Endothelial cell of hepatic sinusoid (primary cell): Measurements from ENCODE around the gene BAZ2B.

Experiments used
- in situ Hi-C: cut with HindIII; loops from 2 replicates; pipeline ENCODE4 v1.10.0; 2017; ENCODE audit warnings: low sequenced_read_pairs

The BAZ2B gene

GRCh38 chr2:159475793-159476192 is 140.6 kb downstream of the BAZ2B start:
- in situ Hi-C loops = no loop called here

- in situ Hi-C loops = no loop called here
Measured at GRCh38 chr2:159471340-159471739, 145.0 kb downstream of the BAZ2B start.

DNA sequence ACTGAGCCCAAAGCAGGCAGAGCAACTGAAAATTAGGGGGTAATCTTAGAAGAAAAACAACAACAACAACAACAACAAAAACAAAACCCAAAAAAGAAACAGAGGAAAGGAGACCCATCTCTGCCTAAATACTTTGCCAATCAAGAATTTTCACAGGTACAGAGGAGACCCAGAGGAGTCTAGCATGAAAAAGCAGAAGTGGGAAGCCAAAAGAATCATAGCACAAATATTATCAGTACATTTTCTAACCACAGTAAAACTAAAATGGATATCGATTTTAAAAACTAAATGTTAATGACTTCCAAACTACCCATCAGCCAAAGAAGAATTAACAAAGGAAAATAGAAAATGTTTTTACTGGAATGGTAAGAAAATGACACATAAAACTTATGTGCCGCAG is 148.1 kb downstream of the BAZ2B start:
- in situ Hi-C loops = no loop called here

DNA sequence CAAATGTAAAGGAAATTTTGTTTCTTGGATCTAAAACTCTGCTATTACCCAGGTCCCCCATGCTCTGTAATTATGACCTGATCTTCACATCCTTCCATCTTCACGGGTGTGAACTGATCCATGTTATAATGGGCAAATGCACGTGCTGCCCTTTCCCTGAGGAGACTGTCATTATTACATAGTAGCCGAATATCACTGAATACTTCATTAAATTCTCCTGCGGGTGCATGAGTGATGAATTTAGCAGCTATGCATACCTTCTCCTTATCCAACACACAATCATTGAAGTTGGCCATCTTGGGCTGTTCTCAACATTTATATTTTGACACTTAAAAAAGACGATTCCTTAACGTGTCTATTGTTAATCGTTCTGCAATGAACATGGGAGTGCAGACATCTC is 153.4 kb downstream of the BAZ2B start:
- in situ Hi-C loops = no loop called here

GRCh38 chr2:159462201-159462785 is 154.1 kb downstream of the BAZ2B start:
- in situ Hi-C loops = no loop called here

GRCh38 chr2:159461076-159461475 is 155.3 kb downstream of the BAZ2B start:
- in situ Hi-C loops = no loop called here

DNA sequence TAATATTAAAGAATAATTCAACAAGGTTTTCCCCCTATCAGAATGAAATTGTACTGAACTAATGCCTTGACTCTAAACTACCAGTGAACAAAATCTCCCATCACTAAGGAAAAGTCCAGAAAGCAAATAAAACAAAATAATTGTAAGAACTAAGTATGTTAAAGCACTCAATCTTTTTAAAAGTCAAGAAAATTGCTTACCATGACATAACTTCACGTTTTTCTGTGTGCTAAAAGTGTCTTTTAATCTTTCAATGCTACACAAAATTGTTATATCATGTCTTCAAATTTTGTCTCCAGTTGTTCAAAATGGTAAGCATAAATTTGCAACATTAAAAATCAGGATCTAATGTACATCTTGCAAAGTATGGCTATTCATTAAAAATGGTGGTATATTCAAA is 156.1 kb downstream of the BAZ2B start:
- in situ Hi-C loops = no loop called here

GRCh38 chr2:159459279-159459678 is 157.1 kb downstream of the BAZ2B start:
- in situ Hi-C loops = no loop called here

DNA sequence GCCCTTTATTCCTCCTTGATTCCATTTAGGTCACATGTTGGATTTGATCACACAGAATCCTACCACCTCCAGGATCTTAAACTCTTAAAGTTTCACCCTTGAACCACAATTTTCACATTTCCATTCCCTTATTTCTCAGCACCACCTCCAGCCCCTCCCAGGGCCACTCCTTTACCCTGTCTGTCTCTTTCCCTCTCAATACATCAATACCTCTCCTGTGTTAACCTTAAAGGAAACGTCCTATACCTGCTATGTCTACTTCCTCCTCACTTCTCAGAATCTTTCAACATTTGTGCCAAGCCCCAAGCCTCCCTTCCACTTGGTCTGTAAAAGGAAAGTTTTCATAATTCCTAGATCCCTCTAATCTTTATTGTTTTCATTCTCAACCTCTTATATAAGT is 158.8 kb downstream of the BAZ2B start:
- in situ Hi-C loops = no loop called here

DNA sequence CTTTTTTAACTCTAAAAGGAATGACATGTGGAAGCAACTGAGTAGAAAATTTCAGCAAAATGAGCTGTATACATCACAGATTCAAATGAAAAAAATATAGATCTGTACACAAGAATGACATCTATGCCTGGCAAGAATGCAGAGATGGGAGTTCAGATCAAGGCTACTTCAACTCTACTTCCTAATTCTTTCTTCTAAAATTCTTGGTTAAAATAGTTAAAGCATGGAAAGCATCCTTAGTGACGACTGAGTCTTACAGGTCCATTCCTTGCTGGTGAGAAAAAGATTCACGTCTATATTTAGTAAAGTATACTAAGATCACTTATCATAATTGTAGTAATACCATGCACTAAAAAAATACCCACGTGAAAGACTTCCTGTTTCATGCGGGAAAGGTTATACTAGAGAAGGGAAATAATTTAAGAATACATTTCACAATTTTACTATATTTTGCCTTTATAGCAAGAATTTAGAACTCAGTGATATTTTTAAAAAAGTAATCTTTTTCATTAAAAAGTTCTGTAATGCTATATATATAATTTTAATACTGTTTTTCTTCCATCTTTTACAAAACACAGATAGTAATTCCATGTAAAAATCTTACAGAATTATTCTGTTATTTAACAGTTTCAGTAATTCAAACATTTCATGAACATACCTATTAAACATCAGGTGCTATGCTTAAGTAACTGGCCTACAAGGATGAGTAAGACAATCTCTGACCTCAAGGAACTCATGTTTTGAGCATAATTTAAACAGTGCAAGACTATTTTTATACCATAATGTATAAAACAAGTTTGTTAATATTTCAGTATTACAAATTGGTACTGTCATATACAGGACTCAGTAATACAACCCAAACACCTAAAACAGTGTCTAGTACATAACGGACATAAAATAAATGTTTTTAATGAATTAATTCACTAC is 159.6 kb downstream of the BAZ2B start:
- in situ Hi-C loops = no loop called here

- in situ Hi-C loops = no loop called here
Measured at GRCh38 chr2:159455330-159455918, 160.9 kb downstream of the BAZ2B start.

GRCh38 chr2:159454185-159454584 is 162.2 kb downstream of the BAZ2B start:
- in situ Hi-C loops = no loop called here

- in situ Hi-C loops = no loop called here
Measured at GRCh38 chr2:159450180-159450579, 166.2 kb downstream of the BAZ2B start.

DNA sequence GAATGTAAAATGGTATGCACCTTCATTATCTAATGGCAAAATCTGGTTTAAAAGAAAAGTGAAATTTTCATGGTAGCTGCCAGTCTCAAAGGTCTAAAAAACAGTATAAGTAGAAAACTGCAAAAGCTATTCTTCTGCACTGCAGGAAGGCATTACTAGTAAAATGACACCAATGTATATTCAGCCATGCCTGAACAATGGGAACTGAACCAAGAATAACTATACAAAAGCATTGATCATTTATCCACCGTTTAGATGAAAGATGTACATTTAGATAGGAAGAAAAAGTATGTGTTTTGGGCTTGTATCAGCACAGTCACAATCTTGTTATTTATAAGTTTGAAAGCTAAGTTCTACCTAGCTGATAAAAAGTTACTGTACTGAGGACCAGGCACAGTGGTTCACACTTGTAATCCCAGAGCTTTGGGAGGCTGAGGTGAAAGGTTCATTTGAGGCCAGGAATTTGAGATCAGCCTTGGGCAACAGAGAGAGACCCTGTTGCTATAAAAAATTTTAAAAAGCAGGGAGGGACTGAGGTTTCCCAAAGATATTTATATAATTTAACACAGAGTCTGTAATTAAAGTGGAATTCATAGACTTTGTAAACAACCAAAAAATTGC is 166.7 kb downstream of the BAZ2B start:
- in situ Hi-C loops = no loop called here

DNA sequence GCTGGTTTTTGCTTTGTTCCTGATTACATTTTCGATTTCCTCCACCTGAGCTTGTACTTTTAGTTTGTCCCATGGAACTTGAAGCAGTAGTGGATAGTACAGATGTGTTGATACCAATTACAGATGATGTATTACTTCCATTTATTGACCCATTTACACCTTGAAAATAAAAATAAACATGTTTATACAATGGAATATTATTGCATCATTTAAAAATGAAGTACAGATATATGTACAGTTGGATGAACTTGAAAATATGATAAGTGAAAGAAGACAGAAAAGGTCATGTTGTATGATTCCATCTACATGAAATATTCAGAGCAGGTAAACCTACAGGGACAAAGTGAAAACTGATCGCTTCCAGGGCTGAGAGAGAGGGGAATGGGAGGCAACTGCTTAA is 169.5 kb downstream of the BAZ2B start:
- in situ Hi-C loops = no loop called here

DNA sequence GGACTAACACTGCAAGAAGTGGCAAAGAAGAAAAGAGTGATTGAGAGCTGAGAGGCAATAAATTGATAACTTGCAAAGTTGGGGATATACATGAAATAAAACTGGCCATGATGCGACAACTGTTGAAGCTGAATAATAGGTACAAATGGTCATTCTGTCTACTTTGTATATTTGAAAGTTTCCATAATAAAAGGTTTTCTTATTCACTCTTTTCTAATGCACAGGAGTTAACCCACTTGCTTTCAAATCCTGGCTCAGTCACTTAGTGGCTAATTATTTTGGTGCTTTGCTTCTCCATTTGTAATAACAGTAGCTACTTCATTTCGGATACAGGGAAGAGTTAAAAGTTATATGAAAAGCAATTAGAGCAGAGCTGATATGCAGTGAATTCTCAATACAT is 170.1 kb downstream of the BAZ2B start:
- in situ Hi-C loops = no loop called here

DNA sequence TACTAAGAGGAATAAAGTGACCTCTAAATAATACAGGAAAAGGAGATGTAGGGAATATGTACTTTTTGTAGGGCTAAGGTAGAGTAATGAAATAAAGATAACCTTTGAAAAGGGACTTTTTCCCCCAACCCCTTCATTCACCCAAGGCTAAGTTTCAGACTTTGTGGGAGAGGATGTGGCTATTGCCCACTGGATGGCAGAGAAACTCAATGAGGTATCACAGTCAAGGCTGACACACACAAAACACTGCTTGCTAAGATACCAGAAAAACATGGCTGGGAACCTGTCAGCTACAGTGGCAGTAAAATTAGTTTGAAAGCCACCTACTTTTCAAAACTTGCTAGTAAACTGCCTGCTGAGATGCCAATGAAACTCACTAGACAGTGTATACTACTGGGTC is 171.0 kb downstream of the BAZ2B start:
- in situ Hi-C loops = no loop called here

- in situ Hi-C loops = no loop called here
Measured at GRCh38 chr2:159444754-159445153, 171.6 kb downstream of the BAZ2B start.

- in situ Hi-C loops = no loop called here
Measured at GRCh38 chr2:159442159-159442852, 174.0 kb downstream of the BAZ2B start.

GRCh38 chr2:159441182-159441581 is 175.2 kb downstream of the BAZ2B start:
- in situ Hi-C loops = no loop called here

- in situ Hi-C loops = no loop called here
Measured at GRCh38 chr2:159439421-159439820, 176.9 kb downstream of the BAZ2B start.
